ENCODE data around the gene FLNC.

DNA sequence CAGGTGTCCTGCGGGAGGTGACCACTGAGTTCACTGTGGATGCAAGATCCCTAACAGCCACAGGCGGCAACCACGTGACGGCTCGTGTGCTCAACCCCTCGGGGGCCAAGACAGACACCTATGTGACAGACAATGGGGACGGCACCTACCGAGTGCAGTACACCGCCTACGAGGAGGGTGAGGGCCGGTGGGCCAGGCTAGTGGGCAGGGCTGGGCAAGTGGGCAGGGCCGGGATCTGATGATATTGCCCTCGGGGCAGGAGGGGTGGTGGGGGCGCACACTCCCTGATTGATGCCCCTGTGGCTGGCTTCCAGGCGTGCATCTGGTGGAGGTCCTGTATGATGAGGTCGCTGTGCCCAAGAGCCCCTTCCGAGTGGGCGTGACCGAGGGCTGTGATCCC is 15.8 kb downstream of the FLNC start:
- TF ChIP-seq POLR2A (IDR thresholded peaks at IDR 0.05; ENCODE audit: low read length) (no peak), GATA1 (IDR thresholded peaks at IDR 0.05; ENCODE audit: low read depth, low read length) (no peak)

Data from erythroblast (primary cell).